DND-41 (cell line): Measurements from ENCODE around the gene PRELP.

Experiments used
- EZH2 ChIP-seq: IDR thresholded peaks from 3 replicates; pipeline ENCODE4 v1.6.1; 2012; ENCODE audit warnings: borderline replicate concordance, low read depth, mild to moderate bottlenecking, moderate library complexity, low read length, inconsistent platforms; ENCODE audit not compliant: severe bottlenecking
- TF ChIP-seq, protein P1 (sequence below): IDR thresholded peaks from 2 replicates; pipeline ENCODE4 v1.5.1; 2012; ENCODE audit warnings: borderline replicate concordance, low read length, moderate library complexity, mild to moderate bottlenecking; ENCODE audit not compliant: poor library complexity, severe bottlenecking; ENCODE audit errors: extremely low read depth

DNA sequence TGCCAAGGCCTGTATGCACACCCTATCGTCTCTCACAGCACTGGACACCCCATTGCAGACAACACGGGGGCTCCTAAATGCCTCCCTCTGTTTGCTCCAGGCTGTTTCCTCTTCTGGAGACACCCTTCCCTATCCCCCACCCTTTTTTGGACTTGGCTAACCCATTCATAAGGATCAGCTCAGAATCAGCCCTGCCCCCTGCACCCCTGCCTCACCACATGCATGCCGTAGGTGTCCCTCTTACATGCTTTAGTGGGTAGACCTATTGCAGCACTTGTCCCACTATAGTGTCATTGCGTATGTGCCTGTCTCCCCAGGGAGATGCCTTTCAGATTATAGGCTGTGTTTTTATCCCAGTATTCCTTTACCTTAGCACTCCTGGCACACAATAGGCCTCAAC is 49.2 kb downstream of the PRELP start:
- TF ChIP-seq, protein P1, sequence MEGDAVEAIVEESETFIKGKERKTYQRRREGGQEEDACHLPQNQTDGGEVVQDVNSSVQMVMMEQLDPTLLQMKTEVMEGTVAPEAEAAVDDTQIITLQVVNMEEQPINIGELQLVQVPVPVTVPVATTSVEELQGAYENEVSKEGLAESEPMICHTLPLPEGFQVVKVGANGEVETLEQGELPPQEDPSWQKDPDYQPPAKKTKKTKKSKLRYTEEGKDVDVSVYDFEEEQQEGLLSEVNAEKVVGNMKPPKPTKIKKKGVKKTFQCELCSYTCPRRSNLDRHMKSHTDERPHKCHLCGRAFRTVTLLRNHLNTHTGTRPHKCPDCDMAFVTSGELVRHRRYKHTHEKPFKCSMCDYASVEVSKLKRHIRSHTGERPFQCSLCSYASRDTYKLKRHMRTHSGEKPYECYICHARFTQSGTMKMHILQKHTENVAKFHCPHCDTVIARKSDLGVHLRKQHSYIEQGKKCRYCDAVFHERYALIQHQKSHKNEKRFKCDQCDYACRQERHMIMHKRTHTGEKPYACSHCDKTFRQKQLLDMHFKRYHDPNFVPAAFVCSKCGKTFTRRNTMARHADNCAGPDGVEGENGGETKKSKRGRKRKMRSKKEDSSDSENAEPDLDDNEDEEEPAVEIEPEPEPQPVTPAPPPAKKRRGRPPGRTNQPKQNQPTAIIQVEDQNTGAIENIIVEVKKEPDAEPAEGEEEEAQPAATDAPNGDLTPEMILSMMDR = no peak
- TF ChIP-seq EZH2 = no peak
